SU-DHL-6 (cell line): ENCODE results near the gene PTGIR.

Experiments used
- H2AFZ ChIP-seq: fragments of 200-600 bp; sonication (generic); 2 replicates; pipeline ENCODE4 v1.6.1; 2014; ENCODE audit warnings: low read depth, mild to moderate bottlenecking, moderate library complexity, mixed read lengths, antibody characterized with exemption, low read length; ENCODE audit not compliant: severe bottlenecking
- H3F3A ChIP-seq: fragments of 200-600 bp; shearing (Covaris generic); 2 replicates; pipeline ENCODE4 v1.6.0; 2016; ENCODE audit warnings: antibody characterized with exemption, mild to moderate bottlenecking; ENCODE audit not compliant: insufficient read depth
- H3K27ac ChIP-seq: fragments of 200-600 bp; sonication (generic); 2 replicates; pipeline ENCODE4 v1.5.1; 2016; ENCODE audit warnings: low read depth, mild to moderate bottlenecking, low read length, moderate library complexity, mixed read lengths
- H3K27me3 ChIP-seq: fragments of 200-600 bp; sonication (generic), shearing (Covaris generic); 2 replicates; pipeline ENCODE4 v1.6.0; 2014; ENCODE audit warnings: mild to moderate bottlenecking, low read length
- H3K36me3 ChIP-seq: fragments of 200-600 bp; sonication (generic); 2 replicates; pipeline ENCODE4 v1.6.1; 2014; ENCODE audit warnings: mild to moderate bottlenecking, low read length, mixed read lengths
- H3K4me2 ChIP-seq: fragments of 300-600, 200-600 bp; shearing (Covaris generic), sonication (generic); 2 replicates; pipeline ENCODE4 v1.6.0; 2014; ENCODE audit warnings: low read length, low read depth, mild to moderate bottlenecking; ENCODE audit not compliant: poor library complexity, severe bottlenecking
- H3K4me3 ChIP-seq: fragments of 200-600 bp; sonication (generic); 2 replicates; pipeline ENCODE4 v1.5.1; 2014; ENCODE audit warnings: antibody characterized with exemption, low read length, mild to moderate bottlenecking, mixed read lengths; ENCODE audit not compliant: insufficient read depth, poor library complexity, severe bottlenecking
- H3K79me2 ChIP-seq: fragments of 200-600 bp; sonication (generic); 2 replicates; pipeline ENCODE4 v1.6.1; 2014; ENCODE audit warnings: mild to moderate bottlenecking, low read length, moderate library complexity; ENCODE audit not compliant: insufficient read depth
- H3K9ac ChIP-seq: fragments of 200-600 bp; sonication (generic); 2 replicates; pipeline ENCODE4 v1.7.0; 2014; ENCODE audit warnings: mild to moderate bottlenecking, low read length
- H3K9me2 ChIP-seq: fragments of 200-600 bp; sonication (generic); replicated peaks from 2 replicates; pipeline ENCODE4 v1.6.1; 2014; ENCODE audit warnings: low read length; ENCODE audit not compliant: insufficient read depth
- H3K9me3 ChIP-seq: fragments of 200-600 bp; sonication (generic); 2 replicates; pipeline ENCODE4 v1.6.1; 2014; ENCODE audit warnings: low read length, mixed read lengths; ENCODE audit not compliant: insufficient read depth
- H4K20me1 ChIP-seq: fragments of 200-600 bp; sonication (generic); 2 replicates; pipeline ENCODE4 v1.6.1; 2014; ENCODE audit warnings: low read depth, mild to moderate bottlenecking, antibody characterized with exemption, low read length, moderate library complexity, mixed read lengths
- CTCF ChIP-seq: fragments of 200-600 bp; sonication (generic); IDR thresholded peaks from one replicate; pipeline ENCODE4 v1.5.1; 2017; ENCODE audit warnings: antibody characterized with exemption, mild to moderate bottlenecking, low read length, moderate library complexity; ENCODE audit not compliant: insufficient read depth, poor library complexity, severe bottlenecking
- EZH2phosphoT487 ChIP-seq: fragments of 200-600 bp; sonication (generic), shearing (Covaris generic); conservative IDR thresholded peaks from 2 replicates; pipeline ENCODE4 v1.6.1; 2018; ENCODE audit warnings: mild to moderate bottlenecking, antibody characterized with exemption, low read length, moderate library complexity, mixed read lengths

Gene PTGIR

GRCh38 chr19:46602392-46603194 lies 22.3 kb downstream of the PTGIR start:
- Histone ChIP-seq H3K9me2 (no peaks in the 10 kb centered on the region), H2AFZ (no peak overlapping the region), H3K79me2 (peaks cover 47% of the 10 kb centered on the region), H3K27ac (peak overlapping the region; percentile 93), H3K36me3 (no peaks in the 10 kb centered on the region), H3F3A (peaks cover 6% of the 10 kb centered on the region), H4K20me1 (no peaks in the 10 kb centered on the region), H3K4me2 (peak overlapping the region; percentile 93), H3K27me3 (no peaks in the 10 kb centered on the region), H3K4me3 (peak overlapping the region; percentile 100), H3K9ac (peak overlapping the region; percentile 98), H3K9me3 (no peaks in the 10 kb centered on the region)
- TF ChIP-seq CTCF (no peak), EZH2phosphoT487 (no peak)

- Histone ChIP-seq H3K79me2 (peaks cover 47% of the 10 kb centered on the region), H3K9ac (peak within 1 kb of the TSS; percentile 98), H3F3A (peaks cover 6% of the 10 kb centered on the region), H4K20me1 (no peaks in the 10 kb centered on the region), H3K27ac (peak within 1 kb of the TSS; percentile 93), H3K9me3 (no peaks in the 10 kb centered on the region), H3K4me2 (peak within 1 kb of the TSS; percentile 93), H3K4me3 (peak within 1 kb of the TSS; percentile 100), H3K9me2 (no peaks in the 10 kb centered on the region), H3K36me3 (no peaks in the 10 kb centered on the region), H3K27me3 (no peaks in the 10 kb centered on the region), H2AFZ (peak within 1 kb of the TSS; percentile 94)
- no peak for TF ChIP-seq CTCF
- TF ChIP-seq EZH2phosphoT487: no peak
These were observed 23.3 kb downstream of the PTGIR start, which contains the start of gene CALM3 for GRCh38 chr19:46601318-46602224. Gene CALM3, plus strand, starts transcription at chr19:46601330. Its CDS starts 105 bp downstream, at chr19:46601435.

GRCh38 chr19:46600384-46601317 lies 24.2 kb downstream of the PTGIR start:
- TF ChIP-seq CTCF (no peak), EZH2phosphoT487 (no peak)
- Histone ChIP-seq H4K20me1 (no peaks in the 10 kb centered on the region), H3K9me3 (no peaks in the 10 kb centered on the region), H3K9me2 (no peaks in the 10 kb centered on the region), H3K79me2 (peaks cover 44% of the 10 kb centered on the region), H3F3A (peaks cover 6% of the 10 kb centered on the region), H3K27ac (peak overlapping the region; percentile 93), H3K27me3 (no peaks in the 10 kb centered on the region), H3K9ac (peak overlapping the region; percentile 98), H3K4me2 (peak overlapping the region; percentile 93), H3K36me3 (no peaks in the 10 kb centered on the region), H2AFZ (peak overlapping the region; percentile 94), H3K4me3 (peak overlapping the region; percentile 100)
